NCI-H748 (cell line): ENCODE measurements around the gene SLC9A3.

Experiments used
- DNase-seq: peaks from one replicate; lab custom pipeline; 2025; ENCODE audit not compliant: unreplicated experiment; lab: John Stamatoyannopoulos, UW

SLC9A3 gene

DNA sequence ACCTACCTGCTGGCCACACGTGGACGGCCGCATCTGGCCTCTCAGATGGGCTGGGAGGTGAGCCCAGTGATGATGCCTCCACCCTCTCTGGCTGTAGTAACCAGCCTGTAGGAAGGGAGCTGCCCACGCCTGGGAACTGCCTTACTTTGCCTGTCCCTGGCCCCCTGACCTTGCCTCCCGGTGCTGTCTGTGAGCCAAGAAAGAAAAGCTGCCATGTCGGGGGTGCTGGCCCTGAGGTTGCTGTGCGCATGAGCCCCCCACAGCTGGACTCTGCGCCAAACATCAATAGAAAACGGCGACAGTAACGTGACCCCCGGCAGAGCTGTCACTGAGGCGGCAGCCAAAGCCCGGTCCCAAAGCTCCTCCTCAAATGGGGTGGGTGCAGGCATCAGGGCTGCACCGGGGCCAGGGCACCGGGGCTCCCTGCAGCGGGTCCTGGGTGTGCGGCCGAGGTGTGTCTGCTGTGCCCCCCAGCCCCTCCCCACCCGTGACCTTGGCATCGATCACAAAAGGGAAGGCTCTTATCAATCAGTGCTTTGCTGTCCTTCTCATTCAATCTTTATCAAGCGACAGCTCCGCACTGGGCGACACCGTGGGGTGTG is 15.3 kb upstream of the SLC9A3 start:
- no peak for DNase-seq

DNA sequence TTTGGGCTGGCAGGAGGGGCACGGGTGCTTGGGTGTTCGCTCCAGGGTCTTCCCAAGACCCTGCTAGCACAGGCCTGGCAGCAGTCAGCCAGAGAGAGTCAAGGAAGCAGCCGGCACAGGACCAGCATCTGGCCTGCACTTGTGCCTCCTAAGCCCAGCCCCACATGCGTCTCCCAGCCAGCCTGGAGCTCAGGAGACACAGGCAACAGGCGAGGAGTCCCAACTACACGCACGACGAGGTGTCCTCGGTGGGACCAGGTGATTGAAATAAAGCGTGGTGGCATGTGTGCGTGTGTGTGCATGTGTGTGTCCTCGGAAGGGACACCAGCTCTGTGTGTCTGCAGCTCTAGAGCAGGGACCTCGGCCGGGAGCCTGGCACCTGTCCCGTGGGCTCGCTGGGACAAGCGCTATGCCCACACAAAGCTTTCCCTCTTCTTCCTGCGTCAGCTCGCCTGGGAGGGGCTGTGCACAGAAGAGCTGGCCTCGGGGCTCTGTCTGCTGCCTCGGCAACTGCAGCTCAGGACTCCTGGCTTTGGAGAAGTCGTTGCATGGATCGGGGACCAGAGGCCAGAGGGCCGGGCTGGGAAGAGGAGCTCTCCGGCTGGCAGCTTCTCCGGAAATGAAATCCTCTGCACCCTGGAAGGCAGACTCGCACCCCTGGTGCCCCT is 14.7 kb upstream of the SLC9A3 start:
- peak; percentile 49 for DNase-seq

DNA sequence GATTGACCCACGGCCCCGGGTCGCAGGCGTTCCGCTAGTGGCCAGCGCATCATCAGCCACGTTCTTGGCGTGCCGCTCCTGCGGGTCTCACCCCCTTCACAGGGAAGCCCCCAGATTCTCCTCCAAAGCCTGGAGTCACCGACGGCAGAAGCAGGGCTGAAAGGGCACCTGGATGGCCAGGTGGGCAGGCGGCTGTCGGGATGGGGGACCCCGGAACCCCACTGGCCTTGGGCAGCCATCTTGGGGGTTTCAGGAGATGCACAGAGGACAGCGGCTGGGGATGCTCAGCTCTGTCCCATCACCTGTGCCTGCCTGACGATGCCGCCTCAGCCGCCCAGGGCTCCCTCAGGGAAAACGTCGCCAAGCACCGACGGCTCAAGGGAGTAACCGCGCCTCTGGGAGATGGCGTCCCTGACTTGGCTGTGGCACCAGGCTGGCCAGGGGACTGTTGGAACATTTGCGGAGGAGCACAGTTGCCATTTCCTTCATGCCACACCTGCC is 14.1 kb upstream of the SLC9A3 start:
- DNase-seq, result no peak

DNA sequence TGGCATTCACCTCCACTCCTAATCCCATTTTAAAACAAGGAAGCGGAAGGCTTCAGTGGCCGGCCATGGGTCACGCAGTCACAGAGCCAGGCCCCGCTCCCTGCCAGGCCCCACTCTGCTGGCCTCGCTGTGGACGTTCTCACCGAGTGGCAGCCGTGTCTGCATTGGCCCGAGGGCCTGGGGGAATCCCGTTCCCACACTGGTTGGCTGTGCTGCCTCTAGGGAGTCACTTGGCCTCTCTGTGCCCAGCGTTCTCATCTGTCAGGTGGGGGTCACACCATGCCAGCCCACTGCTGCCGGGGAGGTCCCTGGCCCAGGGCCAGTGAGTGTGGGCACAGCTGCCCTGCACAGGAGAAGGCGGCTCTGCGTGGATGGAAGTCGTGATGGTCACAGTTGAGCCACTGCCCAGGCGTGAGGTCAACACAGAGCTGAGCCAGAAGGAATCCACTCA is 13.4 kb upstream of the SLC9A3 start:
- no peak for DNase-seq

DNA sequence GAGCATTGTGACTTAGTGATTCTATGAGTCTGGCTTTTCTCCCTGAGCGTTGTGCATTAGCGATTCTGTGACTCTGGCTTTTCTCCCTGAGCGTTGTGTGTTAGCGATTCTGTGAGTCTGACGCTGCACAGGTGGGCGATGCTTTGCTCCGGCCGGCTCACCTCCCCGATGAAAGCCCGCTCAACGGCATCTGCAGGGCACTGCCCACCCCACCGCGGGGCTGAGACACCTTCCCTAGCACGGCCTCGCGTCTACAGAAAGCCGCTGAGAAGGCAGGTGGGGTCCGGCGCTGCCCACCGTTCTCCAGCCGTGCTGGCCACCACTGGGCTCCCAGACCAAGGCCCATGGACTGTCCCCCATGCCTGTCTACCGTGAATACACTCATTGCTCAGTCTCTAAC is 12.8 kb upstream of the SLC9A3 start:
- DNase-seq, result no peak

DNA sequence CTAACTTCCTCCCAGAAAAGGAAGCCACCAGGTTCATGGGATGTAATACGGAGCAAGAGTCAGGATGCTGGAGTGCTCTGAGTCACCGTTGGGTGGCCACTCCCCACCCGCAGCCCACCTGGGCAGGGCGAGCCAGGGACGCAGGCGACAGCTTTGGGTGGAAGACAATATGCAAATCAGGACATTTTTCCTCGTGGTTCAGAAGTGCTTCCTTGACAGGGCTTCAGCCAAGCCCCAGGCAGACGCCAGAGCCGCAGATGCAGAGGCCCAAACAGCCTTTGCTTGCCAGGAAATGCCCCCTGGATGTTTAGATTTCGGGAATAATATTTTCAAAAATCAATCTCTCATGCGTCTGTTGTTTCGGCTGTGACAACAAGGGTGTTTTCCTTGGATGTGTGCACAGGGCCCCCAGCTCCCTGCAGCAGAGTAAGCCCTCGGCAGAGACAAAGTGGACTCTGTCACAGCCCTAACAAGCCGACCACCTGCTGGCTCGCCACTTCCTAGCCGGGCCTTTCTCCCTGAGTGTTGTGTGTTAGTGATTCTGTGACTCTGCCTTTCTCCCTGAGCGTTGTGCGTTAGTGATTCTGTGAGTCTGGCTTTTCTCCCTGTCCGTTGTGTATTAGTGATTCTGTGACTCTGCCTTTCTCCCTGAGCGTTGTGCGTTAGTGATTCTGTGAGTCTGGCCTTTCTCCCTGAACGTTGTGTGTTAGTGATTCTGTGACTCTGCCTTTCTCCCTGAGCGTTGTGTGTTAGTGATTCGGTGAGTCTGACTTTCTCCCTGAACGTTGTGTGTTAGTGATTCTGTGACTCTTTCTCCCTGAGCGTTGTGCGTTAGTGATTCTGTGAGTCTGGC is 11.8 kb upstream of the SLC9A3 start:
- DNase-seq, result no peak

DNA sequence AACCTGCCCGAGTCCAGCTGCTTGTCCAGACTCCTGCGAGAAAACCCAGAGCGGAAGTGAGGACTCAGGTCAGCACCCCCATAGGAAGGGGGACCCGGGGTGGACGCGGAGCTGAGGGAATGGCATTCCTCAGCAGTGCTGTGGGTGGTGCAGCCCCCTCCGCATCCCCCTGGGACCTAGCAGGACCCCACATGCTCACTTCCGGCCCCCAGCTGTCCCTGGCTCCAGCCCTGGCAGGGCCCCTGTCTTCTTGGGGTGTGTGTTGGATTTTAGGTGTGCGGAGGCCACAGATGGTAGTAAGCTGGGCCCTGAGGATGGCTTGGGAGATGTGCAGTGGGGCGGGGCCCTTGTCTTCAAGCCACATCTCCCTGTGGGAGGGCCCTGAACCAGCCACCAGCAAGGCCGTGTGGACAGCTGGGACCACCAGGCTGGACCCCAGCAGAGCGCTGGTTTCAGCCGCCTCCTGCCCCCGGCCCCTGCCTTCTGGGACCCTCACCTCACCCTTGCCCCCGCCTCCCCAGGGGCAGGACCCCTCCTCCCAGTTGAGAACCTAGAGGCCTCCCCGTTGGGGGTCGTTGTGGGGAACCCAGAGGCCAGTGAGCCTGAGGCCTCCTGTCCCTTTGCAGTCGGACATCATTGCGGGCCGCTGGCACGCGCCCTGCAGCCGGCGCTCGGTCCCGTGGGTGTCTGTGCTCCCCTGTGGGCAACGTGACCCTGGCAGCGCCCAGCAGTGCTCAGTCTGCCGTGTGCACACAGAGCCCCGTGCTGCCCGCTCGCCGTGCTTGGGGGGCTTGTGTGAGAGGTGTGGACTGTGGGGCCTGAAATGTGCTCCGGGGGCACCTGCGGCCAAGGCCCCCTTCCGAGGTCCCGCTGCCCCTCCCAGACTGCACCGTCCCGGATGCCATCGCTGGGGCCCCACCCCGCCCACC is 10.8 kb upstream of the SLC9A3 start:
- no peak for DNase-seq

DNA sequence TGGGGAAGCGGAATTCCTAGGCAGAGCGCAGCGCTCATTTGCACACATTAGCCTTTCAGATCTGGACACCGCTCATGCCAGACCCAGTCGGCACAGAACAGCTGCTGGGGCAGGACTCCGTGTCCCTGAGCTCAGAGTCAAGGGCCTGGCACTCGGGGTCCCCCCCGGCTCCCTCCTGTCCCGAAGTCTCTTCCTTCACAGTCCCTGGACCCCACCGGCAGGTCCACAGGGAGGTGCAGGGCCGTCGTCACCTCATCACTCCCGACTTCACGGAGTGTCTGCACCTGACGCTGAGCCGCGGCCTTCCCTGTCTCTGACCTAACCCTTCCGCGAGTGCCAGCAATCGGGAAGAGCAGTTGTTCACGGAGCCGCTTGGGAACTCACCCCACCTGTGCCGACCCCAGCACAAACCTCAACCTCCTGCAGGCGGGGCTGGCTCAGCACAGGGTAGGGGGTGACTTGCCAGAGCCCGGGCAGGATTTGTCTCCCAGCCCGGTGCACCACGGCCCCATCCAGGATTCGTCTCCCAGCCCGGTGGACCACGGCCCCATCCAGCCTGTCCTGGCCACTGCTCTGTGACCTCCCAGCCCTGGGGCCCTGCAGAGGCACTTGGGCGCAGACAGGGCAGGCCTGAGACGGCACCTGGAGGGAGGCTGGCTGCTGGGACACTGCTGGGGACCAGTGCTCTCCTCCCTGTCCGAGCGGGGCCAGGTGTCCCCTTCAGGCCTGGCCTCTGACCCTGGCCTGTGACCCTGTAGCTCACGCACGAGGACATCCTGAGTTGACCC is 9.9 kb upstream of the SLC9A3 start:
- no peak for DNase-seq

DNA sequence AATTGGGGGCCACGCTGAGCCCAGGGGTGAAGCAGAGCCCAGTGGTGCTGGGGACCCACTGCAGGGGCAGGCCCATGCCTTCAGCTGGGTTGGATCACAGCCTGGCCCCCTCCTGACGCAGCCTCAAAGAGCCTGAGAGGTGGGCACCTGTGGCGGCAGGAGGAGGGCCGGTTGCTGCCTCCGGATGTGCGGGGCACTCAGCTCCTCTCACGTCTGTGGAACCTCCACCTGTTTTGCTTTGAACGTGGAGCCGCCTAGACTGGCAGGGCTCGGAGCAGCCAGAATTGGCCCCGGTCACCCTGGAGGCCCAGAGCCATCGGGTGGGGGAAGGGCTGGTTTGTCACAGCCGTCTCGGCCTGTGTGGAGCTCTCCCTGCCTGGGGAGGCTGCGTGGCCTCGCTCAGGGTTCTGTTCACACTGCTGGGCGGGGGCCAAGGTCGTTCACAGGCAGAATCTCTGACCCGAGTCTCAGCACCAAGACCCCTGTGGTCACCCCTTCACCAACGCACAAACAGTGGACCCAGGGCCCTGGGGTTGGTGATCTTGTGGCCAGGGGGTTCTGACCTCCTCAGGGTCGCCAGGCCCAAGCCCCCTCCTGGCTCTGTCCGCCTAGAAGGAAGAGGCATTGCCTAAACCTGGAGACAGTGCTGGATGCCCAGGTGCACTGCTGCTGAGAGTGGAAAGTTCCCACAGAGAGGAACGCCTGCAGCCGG is 9.2 kb upstream of the SLC9A3 start:
- DNase-seq, result no peak

DNA sequence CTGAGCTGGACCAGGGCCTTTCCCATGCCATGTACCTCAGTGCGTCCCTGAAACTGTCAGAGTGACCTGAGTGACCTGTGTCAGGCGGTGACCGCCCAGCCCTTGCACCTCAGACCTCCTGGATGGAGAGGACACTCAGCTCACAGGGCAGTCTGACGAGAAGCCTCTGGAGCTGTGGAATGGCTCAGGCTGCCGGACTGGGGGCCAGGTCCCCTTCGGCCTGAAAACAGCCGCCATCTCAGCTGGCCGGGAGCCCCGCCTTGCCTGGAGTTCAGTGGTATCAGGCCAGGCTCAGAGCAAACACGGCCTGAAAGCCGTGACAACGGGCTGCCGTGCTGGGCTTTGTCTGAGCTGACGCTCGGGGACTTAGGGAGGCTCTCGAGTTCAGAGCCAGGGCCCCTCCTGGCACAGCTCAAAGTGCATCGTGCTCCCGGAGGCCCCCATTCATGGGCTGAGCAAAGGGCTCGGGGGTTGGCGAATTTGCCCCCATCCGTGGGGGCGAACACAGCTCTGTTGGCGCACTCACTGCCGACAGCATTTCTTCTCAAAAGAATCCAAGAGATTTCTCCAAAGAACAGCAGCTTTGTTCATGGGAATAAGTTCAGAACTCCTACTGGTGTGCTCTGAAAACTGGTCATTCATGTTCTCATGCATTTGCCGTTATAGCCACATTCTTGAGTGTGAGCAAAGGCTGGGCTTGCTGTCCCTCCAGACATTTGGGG is 8.4 kb upstream of the SLC9A3 start:
- no peak for DNase-seq

DNA sequence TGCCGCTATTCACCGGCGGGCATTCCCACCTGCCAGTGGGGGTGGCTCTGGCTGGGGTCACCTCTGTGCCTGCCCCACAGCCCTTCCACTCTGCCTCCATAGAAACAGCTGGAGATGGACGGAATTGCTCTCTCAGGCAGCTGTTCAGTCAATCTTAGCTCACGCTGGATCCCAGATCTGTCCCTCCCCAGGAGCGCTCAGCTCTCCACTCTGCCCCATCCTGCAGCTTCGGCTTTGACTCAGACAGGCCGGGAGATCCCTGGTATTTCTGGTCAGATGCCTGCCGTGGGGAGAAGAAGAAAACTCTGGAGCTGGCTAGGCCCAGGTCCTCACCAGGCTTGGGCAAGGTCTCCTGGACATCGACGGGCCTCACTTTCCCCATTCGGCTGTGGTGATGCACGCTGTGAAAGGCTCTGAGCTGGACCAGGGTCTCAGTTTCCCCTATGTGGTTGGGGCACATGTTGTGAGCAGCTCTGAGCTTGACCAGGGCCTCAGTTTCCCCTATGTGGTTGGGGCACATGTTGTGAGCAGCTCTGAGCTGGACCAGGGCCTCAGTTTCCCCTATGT is 7.6 kb upstream of the SLC9A3 start:
- DNase-seq, result no peak

DNA sequence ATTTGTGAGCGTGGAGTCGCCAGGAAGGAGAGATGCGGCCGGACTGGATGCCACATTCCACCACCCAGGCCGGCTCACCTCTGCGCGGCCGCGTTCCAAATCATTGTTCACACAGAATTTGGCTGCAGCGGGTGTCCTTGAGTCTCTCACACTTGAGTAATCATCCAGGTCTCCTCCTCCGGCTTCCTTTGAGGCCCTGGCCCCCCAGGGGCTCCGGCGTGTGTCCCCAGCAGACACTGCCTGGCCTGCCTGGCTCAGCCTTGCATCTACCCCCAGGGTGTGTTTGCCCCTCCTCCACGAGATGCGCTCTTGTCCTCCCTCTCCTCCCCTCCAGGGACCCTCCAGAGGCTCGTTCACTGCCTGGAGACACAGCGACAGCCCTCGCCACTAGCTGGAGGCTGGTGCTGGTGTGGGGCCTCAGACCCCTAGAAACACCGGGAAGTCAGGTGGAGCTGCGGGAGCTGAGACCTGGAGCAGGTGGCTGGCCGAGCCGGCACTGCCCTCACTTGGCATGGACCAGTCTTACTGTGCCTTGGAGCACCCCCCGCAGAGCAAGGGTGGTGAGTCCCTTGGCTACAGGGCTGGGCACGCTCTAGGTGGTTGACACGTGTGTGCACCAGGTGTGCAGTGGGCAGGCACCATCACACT is 7.0 kb upstream of the SLC9A3 start:
- DNase-seq, result no peak

DNA sequence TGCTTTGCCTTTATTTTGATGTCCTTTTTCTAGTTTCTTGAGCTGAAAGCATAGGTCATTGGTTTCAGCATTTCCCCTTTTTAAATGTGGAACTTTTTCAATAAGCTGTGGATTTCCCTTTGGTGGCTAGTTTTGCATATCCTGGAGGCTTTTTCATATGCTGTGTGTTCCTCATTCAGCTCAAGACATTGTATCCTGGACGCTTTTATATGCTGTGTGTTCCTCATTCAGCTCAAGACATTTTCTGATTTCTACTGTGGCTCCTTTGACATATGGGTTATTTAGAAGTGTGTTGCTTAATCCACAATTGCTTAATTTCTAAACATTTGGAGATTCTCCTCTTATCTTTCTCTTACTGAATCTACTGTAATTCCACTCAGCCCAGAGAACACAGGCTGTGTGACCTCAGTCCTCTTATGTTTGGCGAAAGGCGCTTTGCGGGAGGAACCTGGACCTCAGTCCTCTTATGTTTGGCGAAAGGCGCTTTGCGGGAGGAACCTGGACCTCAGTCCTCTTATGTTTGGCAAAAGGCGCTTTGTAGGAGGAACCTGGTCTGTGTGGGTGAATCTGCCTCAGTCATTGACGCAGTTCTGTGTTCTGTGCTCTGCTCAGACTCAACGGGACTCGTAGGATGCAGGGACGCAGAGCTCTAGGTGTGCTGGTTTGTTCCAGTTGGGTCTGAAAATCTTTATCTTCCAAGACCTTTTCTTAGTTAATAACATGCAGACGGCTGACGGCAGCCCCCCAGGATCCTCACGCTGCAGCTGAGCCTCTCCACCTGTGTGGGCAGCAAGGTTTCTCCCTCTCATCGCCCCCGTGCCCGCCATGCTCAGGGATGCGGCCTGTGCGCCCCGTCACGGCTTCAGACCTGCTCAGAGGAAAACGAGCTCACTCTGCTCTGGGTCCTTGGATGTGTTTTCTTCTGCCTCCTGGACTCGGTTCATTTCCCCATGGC is 6.0 kb upstream of the SLC9A3 start:
- DNase-seq, result peak; percentile 55

DNA sequence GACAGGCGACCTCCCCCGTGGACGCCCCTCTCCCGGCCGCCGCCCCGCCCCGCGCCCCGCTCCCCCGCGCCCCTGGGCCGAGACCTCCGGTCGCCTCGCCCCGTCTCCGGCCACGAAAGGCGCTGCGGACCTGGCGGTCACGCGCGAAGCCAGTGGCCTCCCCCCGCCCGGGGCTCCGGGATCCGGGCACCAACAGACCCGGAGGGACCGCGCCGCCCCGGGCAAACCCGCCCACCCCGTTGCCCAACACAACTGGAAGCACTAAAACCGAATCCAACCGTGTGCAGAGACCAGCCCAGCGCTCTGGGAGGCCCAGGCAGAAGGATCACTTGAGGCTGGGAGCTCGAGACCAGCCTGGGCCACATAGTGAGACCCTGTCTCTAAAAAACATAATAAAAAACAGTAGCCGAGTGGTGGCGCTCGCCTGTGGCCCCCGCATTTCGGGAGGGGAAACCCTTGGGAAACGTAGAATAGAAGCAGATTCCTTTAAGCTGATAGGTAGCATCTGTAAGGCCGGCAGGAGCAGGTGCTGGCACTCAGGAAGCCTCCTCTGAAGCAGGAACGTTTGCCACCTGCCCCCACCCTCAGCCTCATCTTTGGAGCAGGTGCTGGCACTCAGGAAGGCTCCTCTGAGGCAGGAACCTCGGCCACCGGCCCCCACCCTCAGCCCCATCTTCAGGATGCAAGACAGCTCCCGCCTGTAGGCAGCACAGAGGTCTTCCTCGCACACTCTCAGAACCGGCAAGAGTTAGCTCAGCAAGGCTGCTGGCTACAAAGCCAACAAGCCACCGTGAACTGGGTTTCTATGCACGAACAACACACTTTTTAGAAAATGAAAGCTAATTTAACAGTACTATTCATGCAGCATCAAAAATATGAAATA is 4.6 kb upstream of the SLC9A3 start:
- DNase-seq, result peak; percentile 57

DNA sequence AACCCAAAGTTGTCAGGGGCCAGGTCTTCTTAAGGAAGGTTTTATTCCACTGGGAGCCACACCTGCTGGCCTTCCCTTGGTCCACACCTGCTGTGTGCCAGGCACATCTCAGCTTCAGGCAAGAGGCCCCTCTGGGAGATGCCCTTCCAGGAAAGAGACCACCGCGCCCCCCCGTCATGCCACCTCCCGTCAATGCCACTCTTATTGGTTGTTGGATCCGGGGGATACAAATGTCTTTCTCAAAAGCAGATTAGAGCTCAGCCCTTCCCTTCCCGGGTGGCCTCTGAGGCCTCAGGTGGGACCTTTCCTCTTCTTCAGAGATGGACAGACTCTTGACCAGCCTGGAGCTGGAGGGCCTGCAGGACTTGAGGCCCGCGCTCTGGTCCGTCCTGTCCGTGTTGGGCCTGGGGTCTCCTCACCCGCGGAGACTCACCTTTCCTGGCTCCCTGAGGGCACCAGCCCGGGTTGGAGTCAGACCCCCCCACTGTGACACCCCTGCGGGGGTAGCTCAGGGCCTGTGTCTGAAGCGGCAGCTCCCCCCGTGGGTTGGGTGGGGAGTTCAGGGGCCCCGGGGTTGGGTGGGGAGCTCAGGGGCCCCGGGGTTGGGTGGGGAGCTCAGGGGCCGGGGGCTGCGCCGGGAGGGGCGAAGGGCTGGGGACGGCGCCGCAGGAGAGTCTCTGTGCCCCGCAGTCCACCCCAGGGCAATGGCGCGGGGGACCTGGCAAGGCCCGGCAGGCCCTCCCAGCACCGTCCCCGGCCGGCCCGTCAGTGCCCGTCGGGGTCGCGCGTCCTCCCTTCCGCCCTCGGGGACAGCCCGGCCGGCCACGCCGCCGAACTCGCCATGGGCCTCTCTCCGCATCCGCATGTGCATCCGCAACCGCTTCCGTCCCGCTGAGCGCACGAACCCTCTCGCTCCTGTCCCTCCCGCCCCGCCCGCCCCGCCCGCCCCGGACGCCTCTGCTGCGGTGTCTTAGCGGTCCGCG is 3.7 kb upstream of the SLC9A3 start:
- DNase-seq, result no peak
